Transverse colon (tissue), 4 donors: ENCODE results near the gene SLC36A3. TPM values are rescaled to one million over a fixed set of nuclear protein-coding genes. Genes with fewer than 3 reads are reported as not detected.

Source experiments
- DNase-seq: peaks from one replicate; pipeline ENCODE4 v3.0.0-alpha.2; 2019
- H3K27ac ChIP-seq, 4 donors: fragments of 200-600 bp; sonication (generic); 2 replicates each; pipeline ENCODE4 v1.5.1; 2016 to 2018; ENCODE audit warnings: inconsistent platforms in 4 of 4
- H3K27me3 ChIP-seq: fragments of 200-600 bp; sonication (generic); 2 replicates; pipeline ENCODE4 v1.5.1; 2017; ENCODE audit warnings: inconsistent platforms
- H3K36me3 ChIP-seq, 4 donors: fragments of 200-600 bp; sonication (generic); 2 replicates each; pipeline ENCODE4 v1.5.1; 2017 to 2019; ENCODE audit warnings: inconsistent platforms in 4 of 4
- H3K4me1 ChIP-seq, 4 donors: fragments of 200-600 bp; sonication (generic); 2 replicates each; pipeline ENCODE4 v1.5.1; 2017 to 2020; ENCODE audit warnings: inconsistent platforms in 4 of 4
- H3K4me3 ChIP-seq, 4 donors: fragments of 200-600 bp; sonication (generic); 1 replicate in 1 of 4; 2 replicates in 3 of 4; pipeline versions ENCODE4 v1.5.1 to v1.6.1; 2017 to 2019; ENCODE audit warnings: inconsistent platforms in 4 of 4
- H3K9me3 ChIP-seq, 2 donors: fragments of 200-600 bp; sonication (generic); 2 replicates each; pipeline ENCODE4 v1.5.1; 2017 to 2019; ENCODE audit warnings: inconsistent platforms in 2 of 2
- EP300 ChIP-seq: sonication (generic); formaldehyde crosslinking; IDR thresholded peaks from one replicate; pipeline ENCODE4 v1.6.1; 2017; ENCODE audit warnings: antibody characterized with exemption, low read depth
- POLR2A ChIP-seq: fragments of 450-650 bp; IDR thresholded peaks from one replicate; pipeline ENCODE4 v1.6.1; 2016; ENCODE audit warnings: antibody characterized with exemption, mild to moderate bottlenecking, moderate library complexity
- POLR2AphosphoS5 ChIP-seq, 3 donors: sonication (generic); formaldehyde crosslinking; IDR thresholded peaks; one replicate each; pipeline ENCODE4 v1.6.1; 2016; ENCODE audit warnings: antibody characterized with exemption in 3 of 3
- WGBS, 2 donors: methylation state at CpG; one replicate each; pipeline ENCODE4 v1.1.5; 2018; ENCODE audit warnings: low coverage in 1 of 2; 5-methylcytosine and 5-hydroxymethylcytosine counted together
- in situ Hi-C, 4 donors: fragments of 200-750 bp; cut with MboI; loops; one replicate each; pipeline versions ENCODE4 v1.15.0 to v1.15.1; 2017; ENCODE audit warnings: low sequenced_read_pairs in 3 of 4, low pct_ligation_motif_present in 1 of 4, low pct_unique_long_range_greater_than_20kb in 1 of 4
- intact Hi-C: fragments of 100-400 bp; cut with DNase I; formaldehyde crosslinking; loops from one replicate; pipeline ENCODE4 v1.15.1; 2023; ENCODE audit warnings: low total_unique reads
- total RNA-seq, 4 donors: library from RNA; depleted of rRNA; stranded (reverse); fragments of >200 nt; gene quantifications; one replicate each; pipeline ENCODE4 v1.1.0, GENCODE V29; 2016
- TF ChIP-seq, protein P1 (sequence below), 5 experiments: fragments of 200-600 bp in 3 of 5; fragments of 450-650 bp in 2 of 5; sonication (generic) in 3 of 5; IDR thresholded peaks; 1 replicate in 2 of 5; 2 replicates in 3 of 5; pipeline ENCODE4 v1.5.1; 2016 to 2017; ENCODE audit warnings: antibody characterized with exemption in 5 of 5, inconsistent platforms in 3 of 5, mild to moderate bottlenecking in 2 of 5, moderate library complexity in 1 of 5

SLC36A3 gene
- total RNA-seq, 4 donors from 2014 or later, result not detected

DNA sequence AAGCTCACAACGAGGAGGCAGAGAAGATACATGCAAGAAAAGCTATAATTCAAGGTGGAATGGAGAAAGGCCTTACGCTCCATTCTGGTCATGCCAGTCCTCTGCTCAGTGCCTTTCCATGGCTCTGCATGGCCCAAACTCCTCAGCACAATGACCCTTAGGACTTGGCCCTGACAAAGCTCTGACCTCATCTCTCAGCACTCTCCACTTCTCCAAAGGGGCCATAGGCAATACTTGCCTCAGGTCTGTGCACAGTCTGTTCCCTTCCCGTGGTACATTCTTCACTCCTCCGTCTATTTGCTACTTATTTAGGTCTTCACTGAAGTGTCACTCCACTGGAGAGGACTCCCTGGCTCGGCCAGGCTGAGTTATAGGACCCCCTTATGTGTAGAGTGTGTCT, 24.7 kb downstream of the SLC36A3 start:
- H3K27me3 ChIP-seq, result no peaks in the 10 kb centered on the region
- H3K4me1 ChIP-seq, result no peaks in the 10 kb centered on the region
- no peak for DNase-seq
- no peaks in the 10 kb centered on the region for H3K9me3 ChIP-seq
- no peak overlapping the region for H3K4me3 ChIP-seq
- in situ Hi-C loops, result no loop called here
- no peak overlapping the region for H3K27ac ChIP-seq
- 73 to 82% methylated on average over 5 of the region's 5 CpGs for WGBS, 2 donors
- intact Hi-C loops, result no loop called here
- TF ChIP-seq POLR2AphosphoS5 (IDR thresholded peaks at IDR 0.05) (no peak), EP300 (no peak), POLR2A (no peak)
- TF ChIP-seq, protein P1, sequence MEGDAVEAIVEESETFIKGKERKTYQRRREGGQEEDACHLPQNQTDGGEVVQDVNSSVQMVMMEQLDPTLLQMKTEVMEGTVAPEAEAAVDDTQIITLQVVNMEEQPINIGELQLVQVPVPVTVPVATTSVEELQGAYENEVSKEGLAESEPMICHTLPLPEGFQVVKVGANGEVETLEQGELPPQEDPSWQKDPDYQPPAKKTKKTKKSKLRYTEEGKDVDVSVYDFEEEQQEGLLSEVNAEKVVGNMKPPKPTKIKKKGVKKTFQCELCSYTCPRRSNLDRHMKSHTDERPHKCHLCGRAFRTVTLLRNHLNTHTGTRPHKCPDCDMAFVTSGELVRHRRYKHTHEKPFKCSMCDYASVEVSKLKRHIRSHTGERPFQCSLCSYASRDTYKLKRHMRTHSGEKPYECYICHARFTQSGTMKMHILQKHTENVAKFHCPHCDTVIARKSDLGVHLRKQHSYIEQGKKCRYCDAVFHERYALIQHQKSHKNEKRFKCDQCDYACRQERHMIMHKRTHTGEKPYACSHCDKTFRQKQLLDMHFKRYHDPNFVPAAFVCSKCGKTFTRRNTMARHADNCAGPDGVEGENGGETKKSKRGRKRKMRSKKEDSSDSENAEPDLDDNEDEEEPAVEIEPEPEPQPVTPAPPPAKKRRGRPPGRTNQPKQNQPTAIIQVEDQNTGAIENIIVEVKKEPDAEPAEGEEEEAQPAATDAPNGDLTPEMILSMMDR (IDR thresholded peaks at IDR 0.05), result no peak
- H3K36me3 ChIP-seq, result no peaks in the 10 kb centered on the region

DNA sequence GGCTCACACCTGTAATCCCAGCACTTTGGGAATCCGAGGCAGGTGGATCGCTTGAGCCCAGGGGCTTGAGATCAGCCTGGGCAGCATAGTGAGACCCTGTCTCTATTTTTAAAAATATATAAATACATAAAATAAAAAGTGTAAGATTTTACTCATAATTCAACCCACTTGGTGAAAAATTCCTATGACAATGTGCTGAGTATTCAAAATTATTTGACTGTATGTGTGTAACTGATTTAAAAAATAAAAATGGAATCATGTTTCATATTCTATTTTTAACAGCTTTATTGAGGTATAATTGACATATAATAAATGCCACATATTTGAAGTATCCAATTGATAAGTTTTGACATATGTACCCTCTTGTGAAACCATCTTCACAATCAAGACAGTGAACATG, 27.8 kb downstream of the SLC36A3 start:
- no peak overlapping the region for H3K4me3 ChIP-seq
- in situ Hi-C loops (no loop called here), intact Hi-C loops (no loop called here)
- H3K4me1 ChIP-seq, result no peaks in the 10 kb centered on the region
- no peak overlapping the region for H3K27ac ChIP-seq
- 94 to 95% methylated on average over 2 of the region's 2 CpGs for WGBS, 2 donors
- no peaks in the 10 kb centered on the region for H3K9me3 ChIP-seq
- no peak for DNase-seq
- no peaks in the 10 kb centered on the region for H3K36me3 ChIP-seq
- TF ChIP-seq POLR2AphosphoS5 (IDR thresholded peaks at IDR 0.05), result no peak
- TF ChIP-seq, protein P1 (IDR thresholded peaks at IDR 0.05), result no peak
- H3K27me3 ChIP-seq, result no peaks in the 10 kb centered on the region

DNA sequence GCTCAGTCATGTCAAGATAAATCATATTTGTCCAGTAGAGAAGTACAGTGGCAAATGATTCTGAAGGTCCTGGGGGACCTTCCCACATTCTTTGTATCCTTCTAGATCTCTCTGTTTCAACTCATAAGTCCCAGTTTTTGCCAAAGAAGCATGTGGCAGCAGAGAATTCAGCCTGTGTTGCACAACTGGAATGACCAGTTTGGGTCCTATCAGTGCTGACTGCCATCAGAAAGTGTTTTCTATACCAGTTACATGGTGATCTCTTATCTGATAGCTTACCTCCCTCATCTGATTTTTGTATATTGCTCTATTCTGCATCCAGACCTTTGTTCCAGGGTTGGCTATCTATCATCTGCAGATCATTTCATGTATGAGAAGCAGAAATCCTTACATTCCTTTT, 28.9 kb downstream of the SLC36A3 start:
- no peak for DNase-seq
- Histone ChIP-seq H3K4me1 (no peaks in the 10 kb centered on the region), H3K36me3 (no peaks in the 10 kb centered on the region), H3K9me3 (no peaks in the 10 kb centered on the region), H3K27me3 (no peaks in the 10 kb centered on the region), H3K4me3 (no peak overlapping the region), H3K27ac (no peak overlapping the region)
- TF ChIP-seq POLR2A (no peak), POLR2AphosphoS5 (IDR thresholded peaks at IDR 0.05) (no peak), EP300 (no peak)
- TF ChIP-seq, protein P1 (IDR thresholded peaks at IDR 0.05), result no peak
- intact Hi-C loops (no loop called here), in situ Hi-C loops (no loop called here)

DNA sequence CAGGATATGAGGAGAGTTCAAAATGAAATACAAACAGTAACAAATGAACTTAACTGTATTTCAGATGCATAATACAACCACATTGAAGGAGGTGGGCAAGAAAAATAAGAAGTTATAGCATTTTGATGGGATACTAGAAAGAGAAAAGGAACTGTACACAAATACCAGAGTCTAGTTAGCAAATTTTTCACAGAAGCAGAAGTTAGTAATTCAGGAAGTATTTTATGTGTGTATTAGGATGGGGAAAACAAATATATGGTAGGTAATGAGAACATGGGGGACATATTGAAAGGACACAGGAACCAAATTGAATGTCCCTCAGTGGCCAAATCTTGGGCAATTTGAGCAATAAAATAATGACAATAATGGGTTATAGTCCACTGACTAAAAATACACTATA, 32.2 kb downstream of the SLC36A3 start:
- no peaks in the 10 kb centered on the region for H3K9me3 ChIP-seq
- no peak overlapping the region for H3K4me3 ChIP-seq
- H3K27me3 ChIP-seq, result no peaks in the 10 kb centered on the region
- in situ Hi-C loops (no loop called here), intact Hi-C loops (no loop called here)
- TF ChIP-seq EP300, result no peak
- no peak for TF ChIP-seq POLR2AphosphoS5 (IDR thresholded peaks at IDR 0.05)
- TF ChIP-seq, protein P1 (IDR thresholded peaks at IDR 0.05), result no peak
- no peak for TF ChIP-seq POLR2A
- H3K4me1 ChIP-seq, result no peaks in the 10 kb centered on the region
- peaks cover 0 to 10% (median 6%) of the 10 kb centered on the region in 4 donors for H3K36me3 ChIP-seq
- DNase-seq, result no peak
- H3K27ac ChIP-seq, result no peak overlapping the region
